ENCODE data around the gene GAB2.

GAB2 gene

DNA sequence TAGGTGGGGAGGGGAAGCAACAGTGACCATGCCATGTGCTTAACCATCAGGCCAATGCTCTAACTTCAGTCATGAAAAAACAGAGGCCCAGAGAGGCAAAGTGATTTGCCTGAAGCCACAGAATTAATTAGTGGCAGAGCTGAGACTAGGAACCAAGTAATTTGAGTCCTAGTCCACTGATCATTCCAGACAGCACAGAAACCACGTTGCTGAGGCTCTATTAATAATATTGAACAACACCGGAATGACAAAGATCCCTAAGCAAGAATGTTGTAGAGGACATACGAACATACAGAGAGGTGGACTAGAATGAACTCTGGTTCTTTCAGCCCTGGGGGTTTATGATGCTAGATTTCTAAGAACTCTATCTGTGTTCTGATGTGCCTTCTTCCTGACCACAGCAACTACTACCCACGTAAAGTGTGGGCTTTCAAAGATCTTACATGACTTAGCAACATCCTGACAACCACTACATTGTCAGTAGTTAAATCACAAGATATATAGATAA, 92.3 kb downstream of the GAB2 start:
- peaks cover 3% of the 10 kb centered on the region; the same call in 1 of the 2 replicates for H3K36me3 ChIP-seq
- DNase-seq: no peak
- no peaks in the 10 kb centered on the region for H3K9me3 ChIP-seq
- no peaks in the 10 kb centered on the region for H3K4me1 ChIP-seq
- TF ChIP-seq, protein P1, sequence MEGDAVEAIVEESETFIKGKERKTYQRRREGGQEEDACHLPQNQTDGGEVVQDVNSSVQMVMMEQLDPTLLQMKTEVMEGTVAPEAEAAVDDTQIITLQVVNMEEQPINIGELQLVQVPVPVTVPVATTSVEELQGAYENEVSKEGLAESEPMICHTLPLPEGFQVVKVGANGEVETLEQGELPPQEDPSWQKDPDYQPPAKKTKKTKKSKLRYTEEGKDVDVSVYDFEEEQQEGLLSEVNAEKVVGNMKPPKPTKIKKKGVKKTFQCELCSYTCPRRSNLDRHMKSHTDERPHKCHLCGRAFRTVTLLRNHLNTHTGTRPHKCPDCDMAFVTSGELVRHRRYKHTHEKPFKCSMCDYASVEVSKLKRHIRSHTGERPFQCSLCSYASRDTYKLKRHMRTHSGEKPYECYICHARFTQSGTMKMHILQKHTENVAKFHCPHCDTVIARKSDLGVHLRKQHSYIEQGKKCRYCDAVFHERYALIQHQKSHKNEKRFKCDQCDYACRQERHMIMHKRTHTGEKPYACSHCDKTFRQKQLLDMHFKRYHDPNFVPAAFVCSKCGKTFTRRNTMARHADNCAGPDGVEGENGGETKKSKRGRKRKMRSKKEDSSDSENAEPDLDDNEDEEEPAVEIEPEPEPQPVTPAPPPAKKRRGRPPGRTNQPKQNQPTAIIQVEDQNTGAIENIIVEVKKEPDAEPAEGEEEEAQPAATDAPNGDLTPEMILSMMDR (IDR thresholded peaks at IDR 0.05; ENCODE audit: low read depth, low read length): no peak
- no peaks in the 10 kb centered on the region for H3K27me3 ChIP-seq
- no peak overlapping the region for H3K4me3 ChIP-seq (ENCODE audit: low read depth, low read length)

DNA sequence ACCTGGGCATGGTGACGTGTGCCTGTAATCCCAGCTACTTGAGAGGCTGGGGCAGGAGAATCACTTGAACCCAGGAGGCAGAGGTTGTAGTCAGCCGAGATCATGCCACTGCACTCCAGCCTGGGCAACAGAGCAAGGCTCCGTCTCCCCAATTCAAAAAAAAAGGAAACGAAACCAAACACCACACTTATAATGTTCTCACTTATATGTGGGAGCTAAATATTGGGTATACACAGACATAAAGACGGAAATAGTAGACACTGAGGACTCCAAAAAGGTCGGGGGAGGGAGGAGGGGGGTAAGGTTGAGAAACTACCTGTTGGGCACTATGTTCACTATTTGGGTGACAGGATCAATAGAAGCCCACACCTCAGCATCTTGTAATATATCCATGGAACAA, 94.3 kb downstream of the GAB2 start:
- Histone ChIP-seq H3K9me3 (no peaks in the 10 kb centered on the region), H3K4me1 (peaks cover 10% of the 10 kb centered on the region; the same call in 1 of the 2 replicates), H3K4me3 (ENCODE audit: low read depth, low read length) (no peak overlapping the region), H3K36me3 (peaks cover 3% of the 10 kb centered on the region; the same call in 1 of the 2 replicates), H3K27me3 (no peaks in the 10 kb centered on the region)
- TF ChIP-seq, protein P1 (IDR thresholded peaks at IDR 0.05; ENCODE audit: low read depth, low read length): no peak
- DNase-seq: no peak

DNA sequence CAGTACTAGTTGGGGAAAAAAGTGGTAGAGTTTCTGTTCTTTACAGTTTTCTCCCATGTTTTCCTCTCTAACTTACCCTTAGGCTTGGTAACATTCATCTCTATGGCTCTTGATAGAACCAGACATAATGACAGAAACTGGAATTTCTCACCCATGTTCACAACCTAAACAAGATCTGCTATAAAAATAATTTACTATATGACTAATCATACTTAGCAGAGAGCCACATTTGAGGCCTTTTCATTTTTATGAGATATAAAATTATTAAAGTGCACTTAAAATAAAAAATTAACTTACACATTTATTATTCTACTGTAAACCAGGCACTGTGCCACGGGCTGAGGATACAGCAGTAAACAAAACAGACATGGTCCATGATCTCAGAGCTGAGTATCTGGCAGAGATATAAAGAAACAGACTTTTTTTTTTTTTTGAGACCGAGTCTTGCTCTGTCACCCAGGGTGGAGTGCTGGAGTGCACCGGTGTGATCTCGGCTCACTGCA, 98.1 kb downstream of the GAB2 start:
- Histone ChIP-seq H3K4me1 (peaks cover 18% of the 10 kb centered on the region; the same call in 1 of the 2 replicates), H3K27me3 (no peaks in the 10 kb centered on the region), H3K9me3 (no peaks in the 10 kb centered on the region), H3K4me3 (ENCODE audit: low read depth, low read length) (no peak overlapping the region), H3K36me3 (no peaks in the 10 kb centered on the region)
- peak; percentile 42 for DNase-seq
- TF ChIP-seq, protein P1 (IDR thresholded peaks at IDR 0.05; ENCODE audit: low read depth, low read length): no peak

DNA sequence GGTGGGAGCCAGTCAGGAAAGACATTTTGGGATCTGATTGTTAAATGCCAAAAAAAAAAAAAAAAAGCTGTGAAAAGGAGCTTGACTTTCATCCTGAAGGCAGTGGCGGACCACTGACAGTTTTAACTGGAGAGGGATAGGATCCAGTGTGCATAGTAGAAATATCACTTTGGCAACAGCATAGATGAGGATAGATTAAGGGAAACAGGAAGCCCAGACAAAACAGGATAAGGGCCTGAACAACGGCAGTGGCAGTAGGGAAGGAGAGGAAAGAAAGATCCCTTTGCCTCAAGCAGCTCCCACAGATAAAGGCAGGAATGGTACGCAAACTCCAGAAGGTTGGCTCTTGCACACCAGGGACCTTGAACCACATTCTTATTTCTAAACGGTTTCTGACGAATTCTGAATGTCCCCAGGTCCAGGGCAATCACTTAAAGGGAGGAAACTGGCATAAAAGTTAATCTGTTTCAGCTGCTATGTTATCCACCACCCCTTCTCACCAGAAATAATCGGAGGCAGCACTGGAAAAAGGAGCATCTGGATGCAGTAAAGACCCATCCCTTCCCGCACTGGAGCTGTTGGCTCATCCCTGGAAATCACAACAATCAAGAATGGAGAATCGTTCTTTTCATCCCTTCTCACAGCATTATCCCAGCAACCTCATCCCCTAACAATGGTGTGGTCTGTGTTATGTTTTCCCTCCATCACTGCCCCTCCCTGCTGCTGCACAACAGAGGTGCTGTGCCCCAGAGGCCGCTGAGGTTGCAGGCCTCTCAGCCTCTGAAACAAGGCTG, 99.1 kb downstream of the GAB2 start:
- H3K9me3 ChIP-seq: no peaks in the 10 kb centered on the region
- TF ChIP-seq, protein P1 (IDR thresholded peaks at IDR 0.05; ENCODE audit: low read depth, low read length): no peak
- no peaks in the 10 kb centered on the region for H3K27me3 ChIP-seq
- peak; percentile 44 for DNase-seq
- peak overlapping the region; percentile 1; the same call in 1 of the 2 replicates for H3K4me3 ChIP-seq (ENCODE audit: low read depth, low read length)
- H3K36me3 ChIP-seq: no peaks in the 10 kb centered on the region
- peaks cover 23% of the 10 kb centered on the region for H3K4me1 ChIP-seq

DNA sequence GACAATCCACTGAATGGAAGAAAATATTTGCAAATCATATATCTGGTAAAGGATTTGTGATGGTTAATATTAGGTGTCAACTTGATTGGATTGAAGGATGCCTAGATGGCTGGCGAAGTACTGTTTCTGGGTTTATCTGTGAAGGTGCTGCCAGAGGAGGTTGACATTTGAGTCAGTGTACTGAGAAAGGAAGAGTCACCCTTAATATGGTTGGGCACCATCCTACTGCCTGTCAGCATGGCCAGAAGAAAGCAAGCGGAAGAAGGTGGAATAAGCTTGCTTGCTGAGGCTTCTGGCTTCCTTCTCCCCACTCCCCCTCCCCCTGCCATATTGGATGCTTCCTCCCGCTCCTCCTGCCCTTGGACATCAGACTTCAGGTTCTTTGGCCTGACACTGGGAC, 101.9 kb downstream of the GAB2 start:
- Histone ChIP-seq H3K9me3 (no peaks in the 10 kb centered on the region), H3K4me1 (peaks cover 30% of the 10 kb centered on the region), H3K27me3 (no peaks in the 10 kb centered on the region), H3K36me3 (no peaks in the 10 kb centered on the region), H3K4me3 (ENCODE audit: low read depth, low read length) (no peak overlapping the region)
- TF ChIP-seq, protein P1 (IDR thresholded peaks at IDR 0.05; ENCODE audit: low read depth, low read length): no peak
- no peak for DNase-seq

DNA sequence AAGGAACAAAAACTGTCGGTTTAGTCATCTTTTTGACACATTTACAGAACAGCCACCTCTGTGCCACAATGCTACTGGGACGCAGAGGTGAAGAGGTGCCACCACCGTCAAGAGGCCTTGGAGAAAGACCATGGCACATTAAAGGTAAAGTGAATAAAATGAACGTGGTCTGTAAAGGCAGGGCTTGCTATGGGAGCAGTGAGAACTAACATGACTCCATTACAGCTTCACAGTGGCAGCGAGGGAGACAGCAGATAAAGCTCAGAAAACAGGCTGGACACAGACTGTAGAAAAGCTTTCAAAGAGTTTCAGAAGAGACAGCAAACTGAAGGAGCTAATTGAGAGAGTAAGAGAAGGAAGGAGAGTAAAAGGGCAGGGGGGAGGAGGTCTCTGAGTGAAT, 102.9 kb downstream of the GAB2 start:
- Histone ChIP-seq H3K27me3 (no peaks in the 10 kb centered on the region), H3K9me3 (no peaks in the 10 kb centered on the region), H3K4me3 (ENCODE audit: low read depth, low read length) (no peak overlapping the region), H3K4me1 (peaks cover 26% of the 10 kb centered on the region), H3K36me3 (no peaks in the 10 kb centered on the region)
- no peak for DNase-seq
- TF ChIP-seq, protein P1 (IDR thresholded peaks at IDR 0.05; ENCODE audit: low read depth, low read length): no peak
